DMS 273 treated with DMSO at 0.1 percent for 48 hours (cell line): ENCODE data around the gene FAM174C.

Source experiments
- DNase-seq: peaks from one replicate; lab custom pipeline; 2025; lab: John Stamatoyannopoulos, UW

FAM174C gene

GRCh38 chr19:1275260-1275975 lies at the start of gene FAM174C:
Gene FAM174C, plus strand, starts transcription at chr19:1275530. Its CDS starts 20 bp downstream, at chr19:1275550.
- DNase-seq, result peak; percentile 95

DNA sequence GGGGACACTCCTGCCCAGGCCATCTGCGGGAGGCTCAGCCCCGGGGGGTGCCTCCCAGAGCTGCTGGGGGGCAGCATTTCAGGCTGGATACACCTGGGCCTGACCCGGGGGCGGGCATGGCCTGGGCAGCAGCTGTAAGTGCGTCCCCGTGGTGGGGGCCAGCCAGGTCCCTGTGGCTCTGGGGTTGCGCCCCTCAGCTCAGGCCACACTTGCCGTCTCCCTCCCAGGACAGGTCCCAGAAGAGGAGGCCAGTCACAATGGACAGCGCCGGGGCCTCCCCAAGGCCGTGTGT lies 49.2 kb upstream of the FAM174C start:
- DNase-seq, result no peak

DNA sequence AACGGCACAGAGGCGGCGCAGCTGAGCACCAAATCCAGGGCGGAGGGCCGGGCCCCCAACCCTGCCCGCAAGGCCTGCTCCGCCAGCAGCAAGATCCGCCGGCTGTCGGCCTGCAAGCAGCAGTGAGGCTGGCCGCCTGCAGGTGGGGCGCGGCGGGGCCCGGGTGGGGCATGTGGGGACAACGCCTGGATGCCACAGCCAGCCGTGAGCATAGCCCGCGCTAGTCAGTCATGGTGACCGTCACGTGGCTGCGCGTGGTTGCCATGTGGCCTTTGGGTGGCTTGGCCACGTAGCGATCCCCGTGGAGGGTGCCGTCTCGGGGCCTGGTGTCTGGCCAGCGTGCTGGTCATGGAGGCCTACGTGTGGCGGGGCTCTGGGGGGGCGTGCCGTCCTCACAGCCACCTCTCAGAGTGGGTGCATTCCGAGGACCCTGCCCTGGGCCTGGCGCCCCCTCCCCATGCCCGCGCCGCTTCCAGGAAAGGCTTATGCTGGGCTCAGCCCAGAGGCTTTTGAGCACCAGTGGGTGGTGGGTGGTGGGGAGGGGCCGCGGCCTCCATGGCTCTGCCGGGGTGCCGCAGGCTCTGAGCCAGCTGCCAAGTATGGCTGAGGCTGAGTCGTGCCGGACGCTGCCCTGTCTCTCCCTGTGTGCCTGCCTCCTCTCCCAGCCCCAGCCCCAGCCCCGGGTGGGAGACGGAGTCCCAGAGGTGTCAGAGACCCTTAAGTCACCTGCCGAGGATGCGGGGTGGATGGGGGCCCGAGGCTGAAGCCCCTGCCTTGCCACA lies 48.6 kb upstream of the FAM174C start:
- DNase-seq, result no peak

- no peak for DNase-seq
Measured at GRCh38 chr19:1227304-1228054, 47.9 kb upstream of the FAM174C start.

DNA sequence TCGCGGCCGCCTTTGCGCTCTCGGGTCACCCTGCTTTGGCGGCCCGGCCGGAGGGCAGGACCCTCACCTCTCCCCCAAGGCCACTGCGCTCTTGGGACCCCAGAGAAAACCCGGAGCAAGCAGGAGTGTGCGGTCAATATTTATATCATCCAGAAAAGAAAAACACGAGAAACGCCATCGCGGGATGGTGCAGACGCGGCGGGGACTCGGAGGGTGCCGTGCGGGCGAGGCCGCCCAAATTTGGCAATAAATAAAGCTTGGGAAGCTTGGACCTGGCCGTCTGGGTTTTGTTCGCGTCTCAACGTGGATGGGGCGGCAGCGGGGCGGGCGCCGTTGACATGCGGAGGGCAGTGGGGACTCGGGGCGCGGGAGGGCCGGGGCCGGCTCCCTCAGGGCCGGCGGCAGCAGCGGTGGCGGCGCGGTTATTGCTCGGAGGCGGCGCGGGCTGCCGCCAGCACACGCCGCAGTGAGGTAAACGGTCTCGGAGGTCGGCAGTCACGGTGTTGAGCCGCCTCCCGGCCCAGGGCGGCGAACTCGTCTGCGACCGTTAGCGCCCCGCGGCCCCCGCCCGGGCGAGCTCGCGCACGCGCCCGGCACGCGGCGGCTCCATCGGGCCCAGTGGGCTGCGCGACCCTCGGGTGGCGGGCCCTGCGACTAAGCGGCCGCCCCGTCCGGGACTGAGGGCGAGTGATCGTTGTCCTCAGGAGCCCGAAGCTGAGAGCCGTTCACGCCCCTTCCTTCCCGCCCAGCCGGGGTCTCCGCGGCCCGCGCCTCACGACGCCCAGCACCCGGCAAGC lies 47.0 kb upstream of the FAM174C start:
- DNase-seq, result no peak

GRCh38 chr19:1229056-1229923 lies 46.0 kb upstream of the FAM174C start:
- no peak for DNase-seq

DNA sequence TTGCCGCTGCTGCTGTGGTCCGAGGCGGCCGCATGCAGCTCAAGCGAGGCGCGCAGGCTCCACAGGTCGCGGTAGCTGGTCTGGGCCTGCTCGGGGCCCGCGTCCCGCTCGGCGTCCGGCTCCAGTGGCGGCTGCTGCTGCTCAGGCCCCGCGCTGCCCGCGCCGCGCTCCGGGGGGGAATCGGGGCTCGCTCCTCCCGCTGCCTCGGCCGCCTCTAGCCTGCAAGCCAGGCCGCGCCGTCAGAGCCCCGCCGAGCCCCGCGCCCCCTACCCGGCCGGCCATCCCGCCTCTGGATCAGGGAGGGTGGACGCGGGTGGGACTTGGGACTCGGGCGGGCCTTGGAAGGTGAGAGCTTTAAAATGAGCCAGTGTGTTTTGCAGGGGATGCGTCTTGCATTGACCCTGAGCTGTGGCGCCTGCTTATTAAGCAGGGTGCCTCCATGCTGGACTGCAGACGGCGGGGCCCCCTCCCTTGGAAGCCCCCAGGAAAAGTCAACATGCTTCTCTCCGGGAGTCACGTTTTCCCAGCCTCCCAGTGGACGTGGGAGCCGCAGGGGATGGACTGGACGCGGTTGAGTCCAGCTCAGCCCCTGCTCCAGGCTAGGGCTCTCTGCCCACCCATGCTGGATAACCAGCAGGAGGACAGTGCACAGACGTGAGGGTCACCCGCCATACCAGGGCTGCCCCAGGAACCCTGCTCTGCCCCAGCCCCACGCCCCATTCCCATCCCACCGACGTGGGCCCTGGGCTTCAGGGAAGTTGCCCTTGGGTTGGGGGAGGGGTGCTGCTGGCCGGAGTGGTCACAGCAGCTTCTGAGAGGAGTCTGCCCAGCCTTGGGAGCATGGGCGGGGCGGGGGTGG lies 45.2 kb upstream of the FAM174C start:
- DNase-seq, result no peak

- DNase-seq, result no peak
Measured at GRCh38 chr19:1230783-1231489, 44.4 kb upstream of the FAM174C start.

- DNase-seq, result no peak
Measured at GRCh38 chr19:1231729-1232637, 43.3 kb upstream of the FAM174C start.

DNA sequence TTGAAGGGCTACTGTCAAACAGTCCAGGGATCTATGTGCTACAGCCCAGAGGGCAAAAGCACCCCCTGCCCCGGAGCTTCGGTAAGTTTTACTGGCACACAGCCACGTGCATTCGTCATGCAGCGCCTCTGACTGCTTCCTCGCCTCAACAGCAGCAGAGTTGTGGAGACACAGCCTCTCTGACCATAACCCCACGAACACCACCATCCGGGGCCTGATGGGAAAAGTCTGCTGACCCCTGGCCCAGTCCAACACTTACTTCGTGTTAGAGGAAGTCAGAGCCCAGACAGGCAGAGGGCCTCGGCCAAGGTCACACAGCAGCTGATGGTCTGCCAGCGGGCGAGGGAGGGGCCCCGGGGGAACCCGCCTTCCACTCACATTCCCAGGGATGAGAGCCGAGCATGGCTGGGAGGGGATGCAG lies 42.7 kb upstream of the FAM174C start:
- DNase-seq, result no peak

- DNase-seq, result no peak
Measured at GRCh38 chr19:1233115-1233667, 42.1 kb upstream of the FAM174C start.

- no peak for DNase-seq
Measured at GRCh38 chr19:1234051-1234954, 41.0 kb upstream of the FAM174C start.

- DNase-seq, result no peak
Measured at GRCh38 chr19:1234955-1235380, 40.4 kb upstream of the FAM174C start.

- DNase-seq, result no peak
Measured at GRCh38 chr19:1235625-1236538, 39.4 kb upstream of the FAM174C start.

GRCh38 chr19:1236576-1236975 lies 38.8 kb upstream of the FAM174C start:
- no peak for DNase-seq
